Esophagus muscularis mucosa (tissue), 4 donors: ENCODE data around the gene AFAP1. TPM values are rescaled to one million over a fixed set of nuclear protein-coding genes. Genes with fewer than 3 reads are reported as not detected.

Experiments used
- DNase-seq: peaks from one replicate; pipeline ENCODE4 v3.0.0-alpha.2; 2017; ENCODE audit errors: extremely low spot score
- H3K27ac ChIP-seq, 4 donors: fragments of 200-600 bp; sonication (generic); replicated peaks in 1 of 4; 1 replicate in 3 of 4; 2 replicates in 1 of 4; pipeline ENCODE4 v1.5.1; 2016 to 2019; ENCODE audit warnings: mild to moderate bottlenecking in 1 of 4
- H3K27me3 ChIP-seq, 4 donors: fragments of 200-600 bp; sonication (generic); one replicate each; pipeline versions ENCODE4 v1.5.1 to v1.6.0; 2016 to 2019
- H3K36me3 ChIP-seq, 4 donors: fragments of 200-600 bp; sonication (generic); one replicate each; pipeline ENCODE4 v1.5.1; 2016 to 2019
- H3K4me1 ChIP-seq, 4 donors: fragments of 200-600 bp; sonication (generic); one replicate each; pipeline ENCODE4 v1.5.1; 2016 to 2019
- H3K4me3 ChIP-seq, 4 donors: fragments of 200-600 bp; sonication (generic); 1 replicate in 2 of 4; 2 replicates in 2 of 4; pipeline ENCODE4 v1.5.1; 2016 to 2019; ENCODE audit warnings: mild to moderate bottlenecking in 4 of 4, moderate library complexity in 1 of 4
- H3K9me3 ChIP-seq, 4 donors: fragments of 200-600 bp; sonication (generic); 1 replicate in 3 of 4; 2 replicates in 1 of 4; pipeline ENCODE4 v1.5.1; 2016 to 2019
- CTCF ChIP-seq, 3 experiments: fragments of 200-600 bp in 2 of 3; fragments of 450-650 bp in 1 of 3; sonication (generic) in 2 of 3; IDR thresholded peaks; one replicate each; pipeline ENCODE4 v1.5.1; 2017 to 2019; ENCODE audit warnings: antibody characterized with exemption in 3 of 3, mild to moderate bottlenecking in 2 of 3, moderate library complexity in 1 of 3
- EP300 ChIP-seq: sonication (generic); formaldehyde crosslinking; IDR thresholded peaks from one replicate; pipeline ENCODE4 v1.6.1; 2017; ENCODE audit warnings: antibody characterized with exemption
- POLR2A ChIP-seq: fragments of 450-650 bp; IDR thresholded peaks from one replicate; pipeline ENCODE4 v1.6.1; 2017; ENCODE audit warnings: antibody characterized with exemption, moderate library complexity, mild to moderate bottlenecking, low read depth
- POLR2AphosphoS5 ChIP-seq, 2 donors: sonication (generic); formaldehyde crosslinking; IDR thresholded peaks; one replicate each; pipeline ENCODE4 v1.6.1; 2017; ENCODE audit warnings: antibody characterized with exemption in 2 of 2
- WGBS: methylation state at CpG from one replicate; pipeline ENCODE4 v1.1.5; 2018; 5-methylcytosine and 5-hydroxymethylcytosine counted together
- intact Hi-C: fragments of 100-400 bp; cut with DNase I; formaldehyde crosslinking; loops from one replicate; pipeline ENCODE4 v1.15.1; 2023
- total RNA-seq, 4 donors: library from RNA; depleted of rRNA; stranded (reverse); fragments of >200 nt; gene quantifications; one replicate each; pipeline versions ENCODE4 v1.1.0 to v1.2.1, GENCODE V29; 2016

The AFAP1 gene
- total RNA-seq, 4 donors from 2014 or later = 37.8 to 71.3 (median 50.9) TPM

- DNase-seq = no peak
- intact Hi-C loops = no loop called here
- Histone ChIP-seq H3K4me3 (peak overlapping the region in 1 of 4 donors; percentile 16), H3K4me1 (peaks cover 11 to 41% (median 32%) of the 10 kb centered on the region in 4 donors), H3K27me3 (no peaks in the 10 kb centered on the region), H3K9me3 (no peaks in the 10 kb centered on the region), H3K36me3 (peaks cover 6 to 48% (median 23%) of the 10 kb centered on the region in 4 donors), H3K27ac (peak overlapping the region in 3 of 4 donors; percentile 28 to 79 (median 76))
- 73% methylated on average over 12 of the region's 12 CpGs for WGBS
- TF ChIP-seq EP300 = no peak
- no peak for TF ChIP-seq CTCF (IDR thresholded peaks at IDR 0.05)
- no peak for TF ChIP-seq POLR2AphosphoS5 (IDR thresholded peaks at IDR 0.05)
- TF ChIP-seq POLR2A = no peak
These were observed 180.4 kb downstream of the AFAP1 start for GRCh38 chr4:7759216-7759615.

- intact Hi-C loops = no loop called here
- no peaks in the 10 kb centered on the region for H3K9me3 ChIP-seq
- H3K4me1 ChIP-seq = peaks cover 11 to 44% (median 38%) of the 10 kb centered on the region in 4 donors
- peak overlapping the region; percentile 31 to 50 (median 45) for H3K27ac ChIP-seq
- no peak overlapping the region for H3K4me3 ChIP-seq
- peaks cover 6 to 41% (median 20%) of the 10 kb centered on the region in 4 donors for H3K36me3 ChIP-seq
- no peak for DNase-seq
- WGBS = 83% methylated on average over 10 of the region's 11 CpGs
- H3K27me3 ChIP-seq = no peaks in the 10 kb centered on the region
- TF ChIP-seq POLR2AphosphoS5 (IDR thresholded peaks at IDR 0.05) (no peak), POLR2A (no peak)
These were observed 181.2 kb downstream of the AFAP1 start for GRCh38 chr4:7758476-7758875.

GRCh38 chr4:7757501-7758471 is 181.9 kb downstream of the AFAP1 start:
- no peak overlapping the region for H3K4me3 ChIP-seq
- intact Hi-C loops = no loop called here
- no peaks in the 10 kb centered on the region for H3K9me3 ChIP-seq
- peak overlapping the region; percentile 31 to 50 (median 45) for H3K27ac ChIP-seq
- H3K36me3 ChIP-seq = peaks cover 2 to 35% (median 15%) of the 10 kb centered on the region in 4 donors
- H3K4me1 ChIP-seq = peaks cover 11 to 48% (median 40%) of the 10 kb centered on the region in 4 donors
- 51% methylated on average over 22 of the region's 22 CpGs for WGBS
- DNase-seq = no peak
- H3K27me3 ChIP-seq = no peaks in the 10 kb centered on the region
- TF ChIP-seq CTCF (IDR thresholded peaks at IDR 0.05) (no peak), POLR2A (no peak), EP300 (no peak), POLR2AphosphoS5 (IDR thresholded peaks at IDR 0.05) (peak in 1 of 2 donors; percentile 28)

- Histone ChIP-seq H3K27me3 (no peaks in the 10 kb centered on the region), H3K4me3 (no peak overlapping the region), H3K4me1 (peaks cover 11 to 45% (median 36%) of the 10 kb centered on the region in 4 donors), H3K27ac (peak overlapping the region in 2 of 4 donors; percentile 41 to 49), H3K9me3 (no peaks in the 10 kb centered on the region), H3K36me3 (peaks cover 0 to 29% (median 11%) of the 10 kb centered on the region in 4 donors)
- DNase-seq = no peak
- TF ChIP-seq POLR2AphosphoS5 (IDR thresholded peaks at IDR 0.05) (no peak), CTCF (IDR thresholded peaks at IDR 0.05) (no peak), EP300 (no peak), POLR2A (no peak)
- WGBS = 80% methylated on average over 20 of the region's 32 CpGs
- intact Hi-C loops = no loop called here
These were observed 182.9 kb downstream of the AFAP1 start for GRCh38 chr4:7756561-7757355.
